Activated CD4-positive, alpha-beta T cell treated with anti-CD3 and anti-CD28 coated beads for 36 hours (primary cell): ENCODE data around the gene SLC25A1. TPM values are rescaled to one million over a fixed set of nuclear protein-coding genes. Genes with fewer than 3 reads are reported as not detected.

Source experiments
- ATAC-seq: fragments of 200-7000 bp; cut with Tn5 transposase; one replicate; pipeline ENCODE4 v1.10.0; 2021; ENCODE audit warnings: mild to moderate bottlenecking, moderate library complexity
- CTCF ChIA-PET: fragments of 350-600 bp; sonication (Branson Sonifier 250); formaldehyde crosslinking; loops from one replicate; lab custom pipeline; 2021; ENCODE audit warnings: antibody characterized with exemption; lab: Charles Lee
- POLR2A ChIA-PET: fragments of 350-600 bp; sonication (Branson Sonifier 250); formaldehyde crosslinking; loops from one replicate; lab custom pipeline; 2021; ENCODE audit warnings: antibody characterized with exemption, inconsistent platforms; lab: Charles Lee
- DNase-seq: peaks from one replicate; pipeline ENCODE4 v3.0.0-alpha.2; 2020
- H3K27ac Mint-ChIP-seq: one replicate; pipeline ENCODE4 v1.8.0; 2021; ENCODE audit warnings: mixed read lengths
- H3K27me3 Mint-ChIP-seq: one replicate; pipeline ENCODE4 v1.8.0; 2021; ENCODE audit warnings: mixed read lengths
- H3K36me3 Mint-ChIP-seq: one replicate; pipeline ENCODE4 v1.8.0; 2021; ENCODE audit warnings: low read depth, mixed read lengths
- H3K4me1 Mint-ChIP-seq: one replicate; pipeline ENCODE4 v1.8.0; 2021; ENCODE audit warnings: mixed read lengths
- H3K4me3 Mint-ChIP-seq: one replicate; pipeline ENCODE4 v1.8.0; 2021; ENCODE audit warnings: mild to moderate bottlenecking, moderate library complexity, mixed read lengths
- H3K9me3 Mint-ChIP-seq: one replicate; pipeline ENCODE4 v1.8.0; 2021; ENCODE audit warnings: low read depth, mixed read lengths
- intact Hi-C, 2 experiments: fragments of 100-400 bp; cut with DNase I in 1 of 2; cut with micrococcal nuclease in 1 of 2; formaldehyde crosslinking; loops; one replicate each; pipeline versions ENCODE4 v1.14.2 to v1.15.1; 2022 to 2024; cut with DNase I, micrococcal nuclease
- total RNA-seq, 2 experiments: library from RNA; stranded (reverse); gene quantifications; one replicate each; pipeline ENCODE4 v1.2.3, GENCODE V29; 2021

Gene SLC25A1
- total RNA-seq, 2 experiments from 2014 or later, result 48.5 to 52.8 TPM

DNA sequence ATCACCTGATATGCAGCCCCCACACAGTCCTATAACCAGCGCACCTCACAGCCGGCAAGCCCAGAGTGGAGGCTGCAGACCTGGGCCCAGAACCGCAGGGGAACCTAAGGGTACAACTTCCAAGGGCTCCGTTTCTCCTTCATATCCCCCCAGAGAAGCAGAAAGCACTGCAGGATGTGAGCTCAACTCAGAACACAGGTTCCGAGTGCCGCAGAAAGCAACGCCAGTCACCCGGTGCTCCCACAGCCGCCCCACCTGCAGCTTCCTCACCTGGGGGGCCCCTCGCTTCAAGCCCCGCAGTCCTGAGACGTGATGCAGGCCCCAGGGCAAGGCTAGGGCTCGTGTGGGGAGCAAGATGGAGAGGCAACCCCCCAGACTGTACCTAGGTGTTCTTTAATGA, 45.0 kb downstream of the SLC25A1 start:
- Mint-ChIP-seq H3K27me3 (no peaks in the 10 kb centered on the region), H3K4me1 (no peaks in the 10 kb centered on the region), H3K4me3 (no peak overlapping the region), H3K27ac (no peak overlapping the region), H3K9me3 (no peaks in the 10 kb centered on the region), H3K36me3 (peaks cover 27% of the 10 kb centered on the region)
- ChIA-PET POLR2A (interaction anchor here (1.1 kb wide), 1 partner anchor 11 kb away, joined by 4 read pairs; the partner anchor contains the start of gene ESS2), CTCF (interaction anchor here (1.0 kb wide), 2 partner anchors 10 to 11 kb away, joined by 3 read pairs; partner anchors contain the start of gene ESS2)
- DNase-seq (no peak), ATAC-seq (no peak)
- intact Hi-C loops, result no loop called here

DNA sequence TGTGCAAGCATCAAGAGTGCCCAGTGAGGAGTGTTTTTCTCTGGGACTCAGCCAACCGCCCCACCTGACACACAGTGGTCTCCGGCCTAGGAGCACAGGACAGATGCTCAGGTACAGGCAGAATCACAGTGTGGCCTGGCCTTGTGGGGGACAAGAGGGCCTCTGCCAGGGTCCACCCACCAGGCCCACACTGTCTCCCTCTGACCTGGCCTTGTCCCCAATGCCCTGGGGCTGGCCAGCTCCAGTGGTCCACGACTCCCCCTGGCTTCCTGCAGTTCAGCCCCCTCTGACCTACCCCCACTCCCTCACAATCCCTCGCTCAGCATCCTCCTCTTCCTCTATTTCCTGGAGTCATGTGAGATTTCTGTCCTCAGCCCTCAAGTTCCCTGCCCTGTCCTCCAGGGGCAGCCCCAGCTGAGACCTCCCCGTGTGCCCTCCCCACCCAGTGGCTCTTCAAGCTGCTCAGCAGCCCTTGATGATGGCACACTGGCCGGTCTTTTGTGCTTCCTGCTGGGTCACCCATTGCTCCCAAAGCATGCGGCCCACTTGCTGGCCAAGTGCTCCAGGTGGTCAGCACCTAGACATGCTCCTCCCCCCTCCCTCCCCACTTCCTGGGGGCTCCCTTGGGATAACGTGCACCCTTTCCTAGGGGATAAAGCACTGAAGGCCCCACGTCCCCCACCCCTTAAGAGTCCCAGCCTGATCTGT, 45.7 kb downstream of the SLC25A1 start:
- no peaks in the 10 kb centered on the region for H3K27me3 Mint-ChIP-seq
- no peaks in the 10 kb centered on the region for H3K9me3 Mint-ChIP-seq
- intact Hi-C loops, result no loop called here
- ATAC-seq, result no peak
- ChIA-PET CTCF (interaction anchor here (1.0 kb wide), 2 partner anchors 10 to 12 kb away, joined by 3 read pairs; partner anchors contain the start of gene ESS2), POLR2A (interaction anchor here (1.1 kb wide), 1 partner anchor 11 kb away, joined by 4 read pairs; the partner anchor contains the start of gene ESS2)
- DNase-seq, result no peak
- peaks cover 26% of the 10 kb centered on the region for H3K36me3 Mint-ChIP-seq
- no peaks in the 10 kb centered on the region for H3K4me1 Mint-ChIP-seq
- H3K4me3 Mint-ChIP-seq, result no peak overlapping the region
- no peak overlapping the region for H3K27ac Mint-ChIP-seq

- Mint-ChIP-seq H3K4me1 (no peaks in the 10 kb centered on the region), H3K4me3 (no peak overlapping the region), H3K27ac (no peak overlapping the region), H3K9me3 (no peaks in the 10 kb centered on the region), H3K27me3 (no peaks in the 10 kb centered on the region), H3K36me3 (peaks cover 22% of the 10 kb centered on the region)
- DNase-seq, result no peak
- no peak for ATAC-seq
- ChIA-PET CTCF (no interaction called here), POLR2A (no interaction called here)
- intact Hi-C loops, result no loop called here
Observed at GRCh38 chr22:19132153-19132552, 46.4 kb downstream of the SLC25A1 start.

DNA sequence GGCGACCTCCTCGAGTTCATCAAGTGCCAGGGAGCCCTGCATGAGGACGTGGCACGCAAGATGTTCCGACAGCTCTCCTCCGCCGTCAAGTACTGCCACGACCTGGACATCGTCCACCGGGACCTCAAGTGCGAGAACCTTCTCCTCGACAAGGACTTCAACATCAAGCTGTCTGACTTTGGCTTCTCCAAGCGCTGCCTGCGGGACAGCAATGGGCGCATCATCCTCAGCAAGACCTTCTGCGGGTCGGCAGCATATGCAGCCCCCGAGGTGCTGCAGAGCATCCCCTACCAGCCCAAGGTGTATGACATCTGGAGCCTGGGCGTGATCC, 46.9 kb downstream of the SLC25A1 start:
- Mint-ChIP-seq H3K36me3 (peaks cover 20% of the 10 kb centered on the region), H3K27ac (no peak overlapping the region), H3K4me3 (no peak overlapping the region), H3K9me3 (no peaks in the 10 kb centered on the region), H3K4me1 (no peaks in the 10 kb centered on the region), H3K27me3 (no peaks in the 10 kb centered on the region)
- ChIA-PET POLR2A (no interaction called here), CTCF (no interaction called here)
- ATAC-seq (no peak), DNase-seq (no peak)
- intact Hi-C loops, result no loop called here

DNA sequence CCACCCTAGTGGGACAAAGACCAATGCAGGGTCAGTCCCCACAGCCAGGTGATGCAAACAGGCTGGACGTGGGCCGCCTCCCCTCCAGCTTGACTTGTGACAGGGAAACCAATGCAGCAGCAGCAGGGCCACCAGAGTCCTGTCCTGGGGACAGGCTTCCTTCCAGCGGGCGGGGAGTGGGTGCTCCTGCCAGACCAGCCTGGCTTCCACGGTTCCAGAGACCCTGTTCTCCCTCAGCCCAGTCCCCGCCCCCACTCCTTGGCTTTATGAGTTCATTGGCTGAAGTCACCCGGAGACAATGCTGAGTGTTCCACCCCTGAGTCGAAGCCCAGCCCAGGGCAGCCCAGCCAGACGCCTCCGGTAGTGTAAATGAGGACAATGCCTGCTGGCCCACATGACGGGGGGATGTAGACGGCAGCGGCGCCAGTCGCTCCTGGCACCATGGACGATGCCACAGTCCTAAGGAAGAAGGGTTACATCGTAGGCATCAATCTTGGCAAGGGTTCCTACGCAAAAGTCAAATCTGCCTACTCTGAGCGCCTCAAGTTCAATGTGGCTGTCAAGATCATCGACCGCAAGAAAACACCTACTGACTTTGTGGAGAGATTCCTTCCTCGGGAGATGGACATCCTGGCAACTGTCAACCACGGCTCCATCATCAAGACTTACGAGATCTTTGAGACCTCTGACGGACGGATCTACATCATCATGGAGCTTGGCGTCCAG, 47.4 kb downstream of the SLC25A1 start, which contains the start of gene TSSK2:
TSSK2 (plus strand) TSS at position 350 of the 726 bp plus-strand sequence; CDS start at position 442, 92 bp downstream.
- H3K4me3 Mint-ChIP-seq, result no peak within 1 kb of the TSS
- POLR2A ChIA-PET, result no interaction called here
- DNase-seq (no peak), ATAC-seq (no peak)
- CTCF ChIA-PET, result no interaction called here
- H3K4me1 Mint-ChIP-seq, result no peaks in the 10 kb centered on the region
- H3K36me3 Mint-ChIP-seq, result peaks cover 15% of the 10 kb centered on the region
- H3K9me3 Mint-ChIP-seq, result no peaks in the 10 kb centered on the region
- intact Hi-C loops, result no loop called here
- no peaks in the 10 kb centered on the region for H3K27me3 Mint-ChIP-seq
- H3K27ac Mint-ChIP-seq, result no peak within 1 kb of the TSS

DNA sequence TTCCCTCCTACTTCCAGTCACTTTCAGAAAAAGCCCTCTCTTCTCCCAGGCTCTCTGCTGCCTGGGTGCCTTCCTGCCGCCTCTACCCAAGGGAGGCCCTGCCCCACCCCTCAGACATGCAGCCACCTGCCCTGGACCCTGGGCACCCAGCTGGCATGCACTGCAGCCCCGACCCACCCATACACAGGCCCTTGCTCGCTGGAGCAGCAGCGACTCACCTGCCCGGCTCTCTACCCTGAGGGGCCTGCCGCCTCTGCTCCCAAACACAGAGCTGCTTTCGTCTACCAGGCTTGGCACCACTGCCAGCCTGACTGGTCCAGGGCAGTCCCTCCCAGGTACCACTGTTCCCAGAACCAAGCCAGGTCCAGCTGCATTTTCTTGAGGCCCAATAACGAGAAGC, 48.7 kb downstream of the SLC25A1 start:
- no peak overlapping the region for H3K27ac Mint-ChIP-seq
- H3K4me3 Mint-ChIP-seq, result no peak overlapping the region
- POLR2A ChIA-PET, result no interaction called here
- peaks cover 9% of the 10 kb centered on the region for H3K36me3 Mint-ChIP-seq
- no peaks in the 10 kb centered on the region for H3K4me1 Mint-ChIP-seq
- ATAC-seq (no peak), DNase-seq (no peak)
- intact Hi-C loops, result loop anchor here in 1 of 2 experiments (10.0 kb wide), 1 partner anchor 55 kb away; no protein-coding TSS in a partner anchor
- no peaks in the 10 kb centered on the region for H3K27me3 Mint-ChIP-seq
- CTCF ChIA-PET, result interaction anchor here (1.0 kb wide), 1 partner anchor 348 kb away, joined by 3 read pairs; no protein-coding TSS in a partner anchor
- no peaks in the 10 kb centered on the region for H3K9me3 Mint-ChIP-seq

GRCh38 chr22:19128946-19129727, 49.4 kb downstream of the SLC25A1 start:
- no peak overlapping the region for H3K27ac Mint-ChIP-seq
- intact Hi-C loops, result loop anchor here in 1 of 2 experiments (10.0 kb wide), 1 partner anchor 54 kb away; no protein-coding TSS in a partner anchor
- peaks cover 6% of the 10 kb centered on the region for H3K36me3 Mint-ChIP-seq
- ChIA-PET POLR2A (no interaction called here), CTCF (no interaction called here)
- ATAC-seq, result no peak
- no peak overlapping the region for H3K4me3 Mint-ChIP-seq
- DNase-seq, result no peak
- H3K9me3 Mint-ChIP-seq, result no peaks in the 10 kb centered on the region
- no peaks in the 10 kb centered on the region for H3K27me3 Mint-ChIP-seq
- no peaks in the 10 kb centered on the region for H3K4me1 Mint-ChIP-seq

- POLR2A ChIA-PET, result no interaction called here
Observed at GRCh38 chr22:19128009-19128401, 50.5 kb downstream of the SLC25A1 start.

DNA sequence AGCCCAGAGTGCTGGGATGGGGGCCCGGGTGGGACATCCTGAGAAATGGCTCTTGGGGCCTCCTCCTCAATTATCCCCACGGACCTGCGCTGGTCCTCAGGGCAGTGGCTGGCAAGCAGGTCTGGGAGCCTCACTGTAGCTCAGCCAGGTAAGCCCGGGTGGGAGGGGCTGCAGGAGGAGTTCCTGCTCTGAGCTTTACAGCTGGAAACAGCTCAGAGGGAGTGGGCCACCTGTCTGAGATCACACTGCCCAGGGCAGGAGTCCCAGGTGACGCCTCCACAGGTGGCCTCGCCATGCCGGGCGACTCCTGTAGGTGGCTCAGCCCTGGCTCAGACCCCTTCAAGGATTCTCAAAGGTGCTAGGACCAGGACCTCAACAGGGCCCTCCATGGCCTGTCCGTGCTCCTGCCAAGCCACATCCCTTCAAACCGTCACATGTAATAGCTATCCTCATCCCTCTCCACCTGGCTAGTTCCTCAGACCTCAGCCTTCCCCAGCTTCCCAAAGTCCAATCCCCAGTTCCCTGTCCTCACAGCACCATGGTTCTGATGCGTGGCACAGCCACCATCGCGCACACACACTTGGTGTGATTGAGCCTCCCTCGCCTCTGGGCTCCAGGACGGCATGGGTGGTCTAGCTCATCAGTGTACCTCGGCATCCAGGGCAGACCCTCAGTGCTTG, 51.1 kb downstream of the SLC25A1 start:
- H3K9me3 Mint-ChIP-seq, result no peaks in the 10 kb centered on the region
- H3K27me3 Mint-ChIP-seq, result no peaks in the 10 kb centered on the region
- ChIA-PET POLR2A (no interaction called here), CTCF (interaction anchor here (0.6 kb wide), 1 partner anchor 9 kb away, joined by 3 read pairs; no protein-coding TSS in a partner anchor)
- peaks cover 4% of the 10 kb centered on the region for H3K36me3 Mint-ChIP-seq
- H3K4me1 Mint-ChIP-seq, result peaks cover 7% of the 10 kb centered on the region
- ATAC-seq (no peak), DNase-seq (no peak)
- intact Hi-C loops, result loop anchor here in 1 of 2 experiments (10.0 kb wide), 1 partner anchor 53 kb away; no protein-coding TSS in a partner anchor
- H3K27ac Mint-ChIP-seq, result no peak overlapping the region
- no peak overlapping the region for H3K4me3 Mint-ChIP-seq

More at GRCh38 chr22:19128009-19128401, 50.5 kb downstream of the SLC25A1 start:
- H3K4me3 Mint-ChIP-seq, result no peak overlapping the region
- no peak overlapping the region for H3K27ac Mint-ChIP-seq
- CTCF ChIA-PET, result interaction anchor here (0.6 kb wide), 1 partner anchor 10 kb away, joined by 3 read pairs; no protein-coding TSS in a partner anchor
- intact Hi-C loops, result loop anchor here in 1 of 2 experiments (10.0 kb wide), 1 partner anchor 53 kb away; no protein-coding TSS in a partner anchor
- H3K27me3 Mint-ChIP-seq, result no peaks in the 10 kb centered on the region
- H3K9me3 Mint-ChIP-seq, result no peaks in the 10 kb centered on the region
- H3K36me3 Mint-ChIP-seq, result peaks cover 4% of the 10 kb centered on the region
- peaks cover 2% of the 10 kb centered on the region for H3K4me1 Mint-ChIP-seq
- DNase-seq, result no peak
- no peak for ATAC-seq

DNA sequence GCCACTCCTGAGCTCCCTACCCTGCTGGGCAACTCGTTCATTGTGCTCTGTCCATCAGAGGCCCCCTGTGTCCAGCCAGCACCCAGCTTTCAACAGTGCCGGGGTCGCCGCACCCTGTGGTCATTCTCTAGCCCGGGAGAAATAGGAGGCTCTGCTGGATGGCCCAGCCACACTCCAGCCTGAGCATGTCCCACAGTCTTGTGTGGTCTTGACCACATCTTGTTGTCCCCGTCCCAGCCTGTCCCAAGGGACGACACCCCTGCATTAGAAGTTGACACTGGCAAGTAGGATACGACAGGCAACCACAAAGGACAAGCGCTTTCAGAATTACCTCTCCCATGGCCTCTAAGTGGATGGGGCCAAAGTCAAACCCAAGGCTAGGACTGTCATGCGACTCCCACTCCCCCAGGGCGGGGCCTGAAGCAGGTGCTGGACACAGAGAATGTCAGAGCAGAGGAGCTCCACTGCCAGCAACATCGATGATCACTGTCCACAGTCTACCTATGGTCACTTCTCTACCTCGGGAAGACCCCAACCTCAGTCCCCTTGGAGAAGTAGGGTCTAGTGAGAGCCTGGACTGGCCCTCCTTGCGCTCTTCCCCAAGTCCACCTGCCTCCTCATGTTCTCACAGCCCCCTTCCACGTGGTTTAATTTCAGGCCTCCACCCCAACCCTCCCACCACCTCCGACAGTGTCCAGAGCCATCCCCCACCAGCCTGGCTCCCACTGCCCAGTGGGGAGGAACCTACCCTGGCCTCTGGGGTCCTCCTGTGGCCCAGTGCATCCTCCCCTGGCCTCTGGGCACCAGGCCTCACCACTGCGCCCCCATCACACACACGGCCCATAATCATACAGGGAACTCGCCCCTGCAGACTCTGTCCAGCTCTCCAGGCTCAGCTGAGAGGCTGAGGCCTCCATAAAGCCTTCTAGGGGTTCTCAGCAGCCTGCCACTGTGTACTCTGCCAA, 51.9 kb downstream of the SLC25A1 start:
- H3K27me3 Mint-ChIP-seq, result no peaks in the 10 kb centered on the region
- CTCF ChIA-PET, result no interaction called here

More for the DNA sequence above, 51.9 kb downstream of the SLC25A1 start:
- peaks cover 4% of the 10 kb centered on the region for H3K36me3 Mint-ChIP-seq
- H3K27ac Mint-ChIP-seq, result no peak overlapping the region
- no peak for DNase-seq
- ATAC-seq, result no peak
- H3K4me3 Mint-ChIP-seq, result no peak overlapping the region
- no peaks in the 10 kb centered on the region for H3K9me3 Mint-ChIP-seq
- H3K4me1 Mint-ChIP-seq, result peaks cover 8% of the 10 kb centered on the region
- POLR2A ChIA-PET, result no interaction called here
- intact Hi-C loops, result loop anchor here in 1 of 2 experiments (10.0 kb wide), 1 partner anchor 52 kb away; no protein-coding TSS in a partner anchor
